COLO829 (cell line): ENCODE results near the gene SEC16B.

Experiments
- DNase-seq: peaks from one replicate; pipeline ENCODE4 v3.0.0; 2012; ENCODE audit warnings: low spot score

SEC16B gene

GRCh38 chr1:177937931-177938330 is 31.9 kb downstream of the SEC16B start:
- DNase-seq: no peak

- no peak for DNase-seq
These were observed 32.6 kb downstream of the SEC16B start for GRCh38 chr1:177937174-177937770.

- no peak for DNase-seq
These were observed 34.0 kb downstream of the SEC16B start for GRCh38 chr1:177935638-177936415.

- no peak for DNase-seq
These were observed 34.9 kb downstream of the SEC16B start for GRCh38 chr1:177934927-177935326.

GRCh38 chr1:177934461-177934860 is 35.4 kb downstream of the SEC16B start:
- no peak for DNase-seq

- DNase-seq: no peak
These were observed 36.0 kb downstream of the SEC16B start for GRCh38 chr1:177933881-177934280.

- no peak for DNase-seq
These were observed 37.7 kb downstream of the SEC16B start for GRCh38 chr1:177932123-177932522.

GRCh38 chr1:177928952-177929351 is 40.9 kb downstream of the SEC16B start:
- DNase-seq: no peak

GRCh38 chr1:177928194-177928593 is 41.7 kb downstream of the SEC16B start:
- DNase-seq: no peak

- DNase-seq: no peak
These were observed 42.7 kb downstream of the SEC16B start for GRCh38 chr1:177927021-177927596.

- no peak for DNase-seq
These were observed 43.7 kb downstream of the SEC16B start for GRCh38 chr1:177926201-177926600.

- DNase-seq: no peak
These were observed 44.9 kb downstream of the SEC16B start for GRCh38 chr1:177925006-177925405.

- DNase-seq: no peak
These were observed 46.4 kb downstream of the SEC16B start for GRCh38 chr1:177923441-177923840.

- DNase-seq: no peak
These were observed 47.6 kb downstream of the SEC16B start for GRCh38 chr1:177922209-177922608.

GRCh38 chr1:177921590-177921989 is 48.3 kb downstream of the SEC16B start:
- DNase-seq: no peak

- DNase-seq: no peak
These were observed 49.8 kb downstream of the SEC16B start for GRCh38 chr1:177920091-177920490.

GRCh38 chr1:177915641-177916040 is 54.2 kb downstream of the SEC16B start:
- no peak for DNase-seq

- no peak for DNase-seq
These were observed 55.3 kb downstream of the SEC16B start for GRCh38 chr1:177914603-177915002.

GRCh38 chr1:177913762-177914540 is 55.9 kb downstream of the SEC16B start:
- no peak for DNase-seq

- no peak for DNase-seq
These were observed 56.9 kb downstream of the SEC16B start for GRCh38 chr1:177912991-177913390.

GRCh38 chr1:177909416-177909815 is 60.4 kb downstream of the SEC16B start:
- DNase-seq: no peak

- peak; percentile 61 for DNase-seq
These were observed 62.9 kb downstream of the SEC16B start for GRCh38 chr1:177907000-177907399.

- DNase-seq: no peak
These were observed 64.2 kb downstream of the SEC16B start for GRCh38 chr1:177905686-177906085.
